A549 (cell line): ENCODE measurements around the gene EHD3.

Source experiments
- BHLHE40 ChIP-seq: IDR thresholded peaks from 2 replicates; pipeline ENCODE4 v1.6.1; 2012; ENCODE audit warnings: low read depth, low read length, inconsistent platforms
- CBX8 ChIP-seq: fragments of 200-600 bp; sonication (generic); IDR thresholded peaks from 2 replicates; pipeline ENCODE4 v1.6.1; 2016
- CEBPB ChIP-seq, 2 experiments: fragments of >200 bp in 1 of 2; sonication (Bioruptor Twin) in 1 of 2; formaldehyde crosslinking in 1 of 2; IDR thresholded peaks; 2 replicates each; pipeline ENCODE4 v1.6.1; 2012 to 2016
- EP300 ChIP-seq, 2 experiments: fragments of >200 bp; sonication (Bioruptor Twin); formaldehyde crosslinking; IDR thresholded peaks; 2 replicates in 1 of 2; 3 replicates in 1 of 2; pipeline ENCODE4 v1.6.1; 2016 to 2017
- HDAC2 ChIP-seq: fragments of 200-600 bp; sonication (generic); IDR thresholded peaks from 2 replicates; pipeline ENCODE4 v1.6.1; 2016
- HOXA7 ChIP-seq: fragments of 250-450 bp; sonication (Bioruptor Pico); IDR thresholded peaks from 2 replicates; pipeline ENCODE4 v1.5.0; 2020; ENCODE audit warnings: mild to moderate bottlenecking, moderate library complexity
- MYC ChIP-seq: IDR thresholded peaks from 2 replicates; pipeline ENCODE4 v1.6.1; 2012; ENCODE audit warnings: mild to moderate bottlenecking, inconsistent platforms, low read length, improper control_type of control experiment, borderline replicate concordance
- POLR2A ChIP-seq: IDR thresholded peaks from 2 replicates; pipeline ENCODE4 v1.6.1; 2012; ENCODE audit warnings: mild to moderate bottlenecking, low read length
- RAD21 ChIP-seq, 2 experiments: fragments of >200 bp in 1 of 2; sonication (Bioruptor Twin) in 1 of 2; formaldehyde crosslinking in 1 of 2; IDR thresholded peaks in 1 of 2; conservative IDR thresholded peaks in 1 of 2; 2 replicates in 1 of 2; 3 replicates in 1 of 2; pipeline ENCODE4 v1.6.1; 2012 to 2018; ENCODE audit warnings: inconsistent platforms in 1 of 2
- RCOR1 ChIP-seq: fragments of 150-350 bp; IDR thresholded peaks from 2 replicates; pipeline ENCODE4 v1.6.1; 2014; ENCODE audit warnings: antibody characterized with exemption, low read length, low read depth
- RNF2 ChIP-seq: fragments of 200-600 bp; sonication (generic); IDR thresholded peaks from 2 replicates; pipeline ENCODE4 v1.6.1; 2016; ENCODE audit warnings: low read depth, mild to moderate bottlenecking, antibody characterized with exemption, moderate library complexity, borderline replicate concordance
- SMC3 ChIP-seq: fragments of >200 bp; sonication (Bioruptor Twin); formaldehyde crosslinking; IDR thresholded peaks from 3 replicates; pipeline ENCODE4 v1.6.1; 2018; ENCODE audit warnings: inconsistent platforms
- TF ChIP-seq, protein P1 (sequence below): fragments of >200 bp; sonication (Bioruptor Twin); formaldehyde crosslinking; IDR thresholded peaks from 3 replicates; pipeline ENCODE4 v1.5.1; 2016
- TF ChIP-seq, protein P2 (sequence below): IDR thresholded peaks from 2 replicates; pipeline ENCODE4 v1.6.1; 2012; ENCODE audit warnings: low read depth, borderline replicate concordance

DNA sequence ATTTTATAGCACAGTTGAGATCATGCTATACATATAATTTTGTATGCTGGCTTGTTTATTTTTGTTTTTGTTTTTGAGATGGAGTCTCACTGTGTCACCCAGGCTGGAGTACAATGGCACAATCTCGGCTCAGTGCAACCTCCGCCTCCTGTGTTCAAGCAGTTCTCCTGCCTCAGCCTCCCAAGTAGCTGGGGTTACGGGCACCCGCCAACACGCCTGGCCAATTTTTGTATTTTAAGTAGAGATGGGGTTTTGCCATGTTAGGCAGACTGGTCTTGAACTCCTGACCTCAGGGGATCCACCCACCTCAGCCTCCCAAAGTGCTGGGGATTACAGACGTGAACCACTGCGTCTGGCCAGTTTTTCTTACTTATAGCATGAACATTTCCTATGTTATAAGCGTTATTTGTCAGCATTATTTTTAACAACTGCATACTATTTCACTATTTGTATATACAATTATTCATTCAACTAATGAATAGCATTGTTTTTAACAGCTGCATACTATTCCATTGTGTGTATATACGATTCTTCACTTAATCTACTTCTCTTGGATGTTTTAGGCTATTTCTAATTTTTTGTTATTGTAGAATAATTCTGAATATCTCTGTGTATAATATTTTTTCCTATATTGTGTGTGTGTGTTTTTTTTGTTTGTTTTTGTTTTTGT lies 3.5 kb downstream of the EHD3 start:
- TF ChIP-seq EP300 (IDR thresholded peaks at IDR 0.05) (no peak), HOXA7 (CRISPR knock-in tag) (no peak), POLR2A (no peak), CBX8 (no peak), CEBPB (IDR thresholded peaks at IDR 0.05) (no peak), RCOR1 (no peak), RAD21 (conservative IDR thresholded peaks at IDR 0.05 in 1 of 2, IDR thresholded peaks at IDR 0.05 in 1 of 2) (no peak), BHLHE40 (no peak), SMC3 (no peak), MYC (no peak), HDAC2 (no peak), RNF2 (no peak)
- TF ChIP-seq, protein P1, sequence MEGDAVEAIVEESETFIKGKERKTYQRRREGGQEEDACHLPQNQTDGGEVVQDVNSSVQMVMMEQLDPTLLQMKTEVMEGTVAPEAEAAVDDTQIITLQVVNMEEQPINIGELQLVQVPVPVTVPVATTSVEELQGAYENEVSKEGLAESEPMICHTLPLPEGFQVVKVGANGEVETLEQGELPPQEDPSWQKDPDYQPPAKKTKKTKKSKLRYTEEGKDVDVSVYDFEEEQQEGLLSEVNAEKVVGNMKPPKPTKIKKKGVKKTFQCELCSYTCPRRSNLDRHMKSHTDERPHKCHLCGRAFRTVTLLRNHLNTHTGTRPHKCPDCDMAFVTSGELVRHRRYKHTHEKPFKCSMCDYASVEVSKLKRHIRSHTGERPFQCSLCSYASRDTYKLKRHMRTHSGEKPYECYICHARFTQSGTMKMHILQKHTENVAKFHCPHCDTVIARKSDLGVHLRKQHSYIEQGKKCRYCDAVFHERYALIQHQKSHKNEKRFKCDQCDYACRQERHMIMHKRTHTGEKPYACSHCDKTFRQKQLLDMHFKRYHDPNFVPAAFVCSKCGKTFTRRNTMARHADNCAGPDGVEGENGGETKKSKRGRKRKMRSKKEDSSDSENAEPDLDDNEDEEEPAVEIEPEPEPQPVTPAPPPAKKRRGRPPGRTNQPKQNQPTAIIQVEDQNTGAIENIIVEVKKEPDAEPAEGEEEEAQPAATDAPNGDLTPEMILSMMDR = no peak
- TF ChIP-seq, protein P2, sequence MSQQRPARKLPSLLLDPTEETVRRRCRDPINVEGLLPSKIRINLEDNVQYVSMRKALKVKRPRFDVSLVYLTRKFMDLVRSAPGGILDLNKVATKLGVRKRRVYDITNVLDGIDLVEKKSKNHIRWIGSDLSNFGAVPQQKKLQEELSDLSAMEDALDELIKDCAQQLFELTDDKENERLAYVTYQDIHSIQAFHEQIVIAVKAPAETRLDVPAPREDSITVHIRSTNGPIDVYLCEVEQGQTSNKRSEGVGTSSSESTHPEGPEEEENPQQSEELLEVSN = no peak
